HepG2 (cell line): Measurements from ENCODE around the gene POP7. TPM values are rescaled to one million over a fixed set of nuclear protein-coding genes. Genes with fewer than 3 reads are reported as not detected.

Experiments
- AFF4 ChIP-seq: sonication (generic); formaldehyde crosslinking; IDR thresholded peaks from 2 replicates; pipeline ENCODE4 v1.4.0; 2020; ENCODE audit warnings: missing genetic modification reagents
- GATAD2A ChIP-seq: IDR thresholded peaks from 2 replicates; pipeline ENCODE4 v1.6.1; 2016
- PRDM10 ChIP-seq: sonication (generic); formaldehyde crosslinking; IDR thresholded peaks from 2 replicates; pipeline ENCODE4 v1.4.0; 2020; ENCODE audit warnings: low read depth, missing genetic modification reagents
- SKI ChIP-seq: fragments of 450-650 bp; IDR thresholded peaks from one replicate; pipeline ENCODE4 v1.6.1; 2018; ENCODE audit warnings: mild to moderate bottlenecking; ENCODE audit not compliant: partially characterized antibody
- STAG1 ChIP-seq: sonication (generic); formaldehyde crosslinking; IDR thresholded peaks from 2 replicates; pipeline ENCODE4 v1.4.0; 2020; ENCODE audit warnings: missing genetic modification reagents
- WIZ ChIP-seq: sonication (generic); formaldehyde crosslinking; IDR thresholded peaks from 2 replicates; pipeline ENCODE4 v1.5.1; 2020; ENCODE audit warnings: mild to moderate bottlenecking, missing genetic modification reagents
- ZNF335 ChIP-seq: sonication (generic); formaldehyde crosslinking; IDR thresholded peaks from 2 replicates; pipeline ENCODE4 v1.4.0; 2020; ENCODE audit warnings: missing genetic modification reagents
- ZNF75D ChIP-seq: sonication (generic); formaldehyde crosslinking; IDR thresholded peaks from 2 replicates; pipeline ENCODE4 v1.8.1; 2023; ENCODE audit warnings: missing genetic modification reagents, mild to moderate bottlenecking, borderline replicate concordance
- ZNF788 ChIP-seq: sonication (generic); formaldehyde crosslinking; IDR thresholded peaks from 2 replicates; pipeline ENCODE4 v1.5.0; 2020; ENCODE audit warnings: mild to moderate bottlenecking, missing genetic modification reagents, borderline replicate concordance
- polyA plus RNA-seq, 8 experiments: library from polyadenylated mRNA; depleted of rRNA in 3 of 8; stranded (reverse) in 7 of 8; unstranded in 1 of 8; fragments of >200 nt; fragmentation: Illumina TruSeq in 4 of 8; extraction: Trizol in 4 of 8; gene quantifications; 2 replicates each; pipeline versions ENCODE4 v1.2.1 to v1.2.3, GENCODE V29; 2011 to 2016; ENCODE audit warnings: low read depth in 4 of 8, missing spikeins in 1 of 8, mixed read lengths in 1 of 8; ENCODE audit not compliant: insufficient read depth in 1 of 8
- total RNA-seq, 5 experiments: library from RNA; depleted of rRNA; stranded (reverse); fragments of >200 nt; fragmentation: Illumina TruSeq; extraction: Trizol; gene quantifications; 2 replicates each; pipeline ENCODE4 v1.2.3, GENCODE V29; 2016; ENCODE audit warnings: low read depth in 1 of 5

Gene POP7
- total and polyA plus RNA-seq, 2 of the 13 experiments (the other 11 are each of a cell fraction or from before 2014, with no cell fraction given) = 63.9 to 91.1 TPM

DNA sequence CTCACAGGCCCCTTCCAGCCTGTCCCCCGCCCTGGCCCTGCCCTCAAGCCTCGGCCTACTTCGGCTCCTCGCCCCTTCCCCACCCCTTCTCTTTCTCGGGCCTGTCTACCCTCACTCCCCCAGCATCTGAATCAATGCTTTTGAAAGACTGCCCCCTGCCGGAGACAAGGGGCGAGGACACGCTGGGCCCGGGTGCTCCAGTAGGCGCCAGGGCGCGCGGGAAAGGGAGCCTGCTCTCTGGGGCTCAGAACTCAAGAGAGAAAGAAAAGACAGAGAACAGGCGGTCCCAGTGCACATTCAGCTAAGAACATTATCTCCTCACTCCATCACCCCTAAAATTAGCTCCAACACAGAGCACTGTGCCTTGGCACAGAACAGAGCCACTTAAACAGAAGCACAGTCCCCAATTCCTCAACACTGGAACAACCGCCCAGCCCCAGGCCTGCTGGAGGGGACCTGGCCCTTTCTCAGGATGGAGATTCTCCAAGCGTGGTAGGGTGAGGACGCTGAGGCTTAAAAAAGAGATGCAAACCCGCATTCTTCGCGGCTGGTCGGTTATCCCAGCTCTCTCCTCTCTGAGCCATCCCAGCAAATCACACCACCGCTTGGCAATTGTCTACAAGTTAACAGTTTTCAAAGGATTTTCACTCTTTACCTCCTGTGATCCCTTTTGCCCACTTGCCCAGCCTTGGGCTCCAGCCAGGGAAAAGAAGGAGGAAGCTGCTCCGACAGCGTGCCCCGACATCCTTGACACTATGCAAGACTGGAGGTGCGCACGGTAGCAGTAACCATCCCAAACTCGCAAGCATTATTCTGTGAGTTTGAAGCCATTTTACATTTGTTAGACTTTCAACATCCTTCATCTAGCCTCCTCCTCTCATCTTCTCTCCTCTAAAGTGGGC is 14.0 kb upstream of the POP7 start (continued):
- TF ChIP-seq GATAD2A (CRISPR knock-in tag) (no peak), WIZ (CRISPR knock-in tag) (no peak), STAG1 (CRISPR knock-in tag) (peak; percentile 82), ZNF75D (CRISPR knock-in tag) (no peak), PRDM10 (CRISPR knock-in tag) (0 out of 2 replicates have a peak, but pooled peaks have one; percentile 26), SKI (no peak), ZNF788 (CRISPR knock-in tag) (0 out of 2 replicates have a peak, but pooled peaks have one; percentile 43), AFF4 (CRISPR knock-in tag) (no peak), ZNF335 (no peak)
